K562 (cell line): ENCODE data around the gene KRTAP5-11. TPM values are rescaled to one million over a fixed set of nuclear protein-coding genes. Genes with fewer than 3 reads are reported as not detected.
"Not testable (repeated sequence)": the region's sequence is repeated elsewhere in the genome, so short reads cannot be mapped to it uniquely, and the experiment has no call there.

ENCODE experiments used
- ATAC-seq: fragments of 200-7000 bp; cut with Tn5 transposase; 3 replicates; pipeline ENCODE4 v1.9.1; 2020; ENCODE audit warnings: moderate library complexity
- BruUV-seq: library from RNA; stranded (reverse); fragments of 400-500 nt; replicated peaks from 2 replicates; lab custom pipeline; 2021; lab: Mats Ljungman, UMichigan
- CTCF ChIA-PET: fragments of 300-600 bp; formaldehyde crosslinking; extraction: SDS; loops from one replicate; lab custom pipeline; 2021; ENCODE audit warnings: low intra/inter-chr PET ratio; lab: Yijun Ruan, JAX
- POLR2A ChIA-PET: fragments of 300-600, 350-650 bp; sonication (Branson Sonifier 250); formaldehyde crosslinking; extraction: SDS; loops from one replicate; lab custom pipeline; 2021; ENCODE audit warnings: antibody characterized with exemption, inconsistent platforms; lab: Yijun Ruan, JAX
- DNase-seq, 4 experiments: peaks; one replicate each; pipeline versions ENCODE4 v3.0.0 to v3.0.0-alpha.2; 2011 to 2018; ENCODE audit warnings: low spot score in 3 of 4, mixed read lengths in 3 of 4; ENCODE audit errors: extremely low read depth in 1 of 4
- FAIRE-seq: peaks from 2 replicates; lab custom pipeline; 2011; peaks lifted over from hg19 to GRCh38; lab: Jason Lieb, UNC
- H2AFZ ChIP-seq: 2 replicates; pipeline ENCODE4 v1.6.0; 2011; ENCODE audit warnings: low read depth, low read length, control low read depth, inconsistent platforms
- H3K27ac ChIP-seq: fragments of 200-600 bp; 3 replicates; pipeline ENCODE4 v1.8.0; 2011; ENCODE audit warnings: low read depth, mild to moderate bottlenecking, control low read depth, inconsistent platforms, low read length, moderate library complexity, mixed read lengths; ENCODE audit errors: extremely low read depth
- H3K27me3 ChIP-seq, 2 experiments: fragments of 300-600 bp in 1 of 2; 2 replicates in 1 of 2; 3 replicates in 1 of 2; pipeline versions ENCODE4 v1.6.0 to v1.8.0; 2011; ENCODE audit warnings: inconsistent platforms in 2 of 2, low read length in 2 of 2, mild to moderate bottlenecking in 1 of 2, mixed read lengths in 1 of 2, moderate library complexity in 1 of 2; ENCODE audit not compliant: control insufficient read depth in 2 of 2, insufficient read depth in 2 of 2
- H3K36me3 ChIP-seq: fragments of 300-600 bp; 3 replicates; pipeline ENCODE4 v1.8.0; 2011; ENCODE audit warnings: mild to moderate bottlenecking, low read length, inconsistent platforms; ENCODE audit not compliant: control insufficient read depth, insufficient read depth
- H3K4me1 ChIP-seq, 2 experiments: fragments of 200-600 bp in 1 of 2; replicated peaks in 1 of 2; 2 replicates in 1 of 2; 3 replicates in 1 of 2; pipeline versions ENCODE4 v1.5.1 to v1.8.0; 2011; ENCODE audit warnings: inconsistent platforms in 2 of 2, low read length in 2 of 2, mild to moderate bottlenecking in 1 of 2, mixed read lengths in 1 of 2, moderate library complexity in 1 of 2; ENCODE audit not compliant: control insufficient read depth in 2 of 2, insufficient read depth in 2 of 2
- H3K4me2 ChIP-seq: 2 replicates; pipeline ENCODE4 v1.6.1; 2011; ENCODE audit warnings: low read length, control low read depth, inconsistent platforms, mixed read lengths; ENCODE audit not compliant: insufficient read depth
- H3K4me3 ChIP-seq: fragments of 200-600 bp; sonication (generic), shearing (Covaris generic); 2 replicates; pipeline ENCODE4 v1.5.1; 2016; ENCODE audit warnings: control low read depth, inconsistent platforms
- H3K79me2 ChIP-seq: fragments of 200-600 bp; 3 replicates; pipeline ENCODE4 v1.8.0; 2011; ENCODE audit warnings: low read length, inconsistent platforms; ENCODE audit not compliant: control insufficient read depth, insufficient read depth
- H3K9ac ChIP-seq, 2 experiments: 2 replicates each; pipeline versions ENCODE4 v1.6.0 to v1.6.1; 2011; ENCODE audit warnings: low read depth in 2 of 2, low read length in 2 of 2, control low read depth in 1 of 2, inconsistent platforms in 1 of 2, mild to moderate bottlenecking in 1 of 2, mixed read lengths in 1 of 2; ENCODE audit not compliant: insufficient read depth in 1 of 2
- H3K9me1 ChIP-seq: one replicate; pipeline ENCODE4 v1.6.0; 2011; ENCODE audit warnings: inconsistent platforms, mild to moderate bottlenecking, low read length, moderate library complexity; ENCODE audit not compliant: control insufficient read depth, insufficient read depth
- H3K9me3 ChIP-seq: replicated peaks from 2 replicates; pipeline ENCODE4 v1.5.1; 2011; ENCODE audit warnings: low read depth, low read length, inconsistent platforms; ENCODE audit not compliant: control insufficient read depth, insufficient read depth
- H4K20me1 ChIP-seq: replicated peaks from 2 replicates; pipeline ENCODE4 v1.6.1; 2011; ENCODE audit warnings: low read length, inconsistent platforms, mixed read lengths; ENCODE audit not compliant: control insufficient read depth, insufficient read depth
- DACH1 ChIP-seq: fragments of 450-650 bp; IDR thresholded peaks from 2 replicates; pipeline ENCODE4 v1.6.1; 2018; ENCODE audit not compliant: partially characterized antibody
- MCM7 ChIP-seq, 2 experiments: fragments of 450-650 bp; IDR thresholded peaks; 2 replicates each; pipeline ENCODE4 v1.6.1; 2016 to 2018
- RAD51 ChIP-seq: fragments of 450-650 bp; IDR thresholded peaks from 2 replicates; pipeline ENCODE4 v1.7.1; 2016; ENCODE audit warnings: low read depth, mild to moderate bottlenecking, borderline replicate concordance
- WGBS: fragments of 100-300 bp; shearing (Covaris generic); methylation state at CpG from one replicate; pipeline ENCODE4 v1.1.6; 2016; ENCODE audit warnings: low coverage, mixed read lengths; ENCODE audit not compliant: insufficient coverage; ENCODE audit errors: missing lambda C conversion rate; 5-methylcytosine and 5-hydroxymethylcytosine counted together
- in situ Hi-C: fragments of 300-500 bp; cut with MboI; formaldehyde crosslinking; loops from 4 replicates; pipeline ENCODE4 v1.15.0; 2018; ENCODE audit warnings: inconsistent platforms, mixed read lengths
- intact Hi-C: fragments of 100-400 bp; cut with micrococcal nuclease; formaldehyde crosslinking; loops from 2 replicates; pipeline ENCODE4 v1.14.2; 2022
- polyA plus RNA-seq, 8 experiments: library from polyadenylated mRNA; depleted of rRNA in 4 of 8; stranded (reverse) in 5 of 8; unstranded in 3 of 8; fragments of >200 nt; fragmentation: Nextera tagmentation in 2 of 8; fragmentation: Illumina TruSeq in 1 of 8; extraction: Ambion mirVana in 2 of 8; extraction: Trizol in 1 of 8; gene quantifications; 2 replicates each; pipeline versions ENCODE4 v1.2.1 to v1.2.3, GENCODE V29; 2011 to 2014; ENCODE audit warnings: inconsistent platforms in 1 of 8, missing spikeins in 1 of 8
- total RNA-seq, 7 experiments: library from RNA; depleted of rRNA in 6 of 7; stranded (reverse); fragments of >200 nt in 6 of 7; fragmentation: Illumina TruSeq in 2 of 7; extraction: Trizol in 2 of 7; gene quantifications; 2 replicates each; pipeline versions ENCODE4 v1.2.1 to v1.2.3, GENCODE V29; 2011 to 2021; ENCODE audit warnings: low replicate concordance in 1 of 7
- TF ChIP-seq, protein P1 (sequence below): sonication (generic); formaldehyde crosslinking; IDR thresholded peaks from 2 replicates; pipeline ENCODE4 v1.5.0; 2020; ENCODE audit warnings: missing genetic modification reagents
- TF ChIP-seq, protein P2 (sequence below): fragments of 200-800 bp; sonication (Bioruptor generic); IDR thresholded peaks from 2 replicates; pipeline ENCODE4 v1.6.1; 2016; ENCODE audit warnings: missing genetic modification characterization, missing compliant biosample characterization
- TF ChIP-seq, protein P3 (sequence below): fragments of 450-650 bp; formaldehyde crosslinking; IDR thresholded peaks from 2 replicates; pipeline ENCODE4 v1.4.0; 2020; ENCODE audit warnings: mild to moderate bottlenecking, mixed read lengths

KRTAP5-11 gene
- total and polyA plus RNA-seq, 9 of the 15 experiments (the other 6 are each of a cell fraction or from before 2014, with no cell fraction given) = not detected

- H3K9me3 ChIP-seq, H2AFZ ChIP-seq, H4K20me1 ChIP-seq, H3K4me1 ChIP-seq, H3K27ac ChIP-seq, H3K4me2 ChIP-seq, H3K79me2 ChIP-seq, H3K9me1 ChIP-seq, CTCF ChIA-PET, POLR2A ChIA-PET, intact Hi-C loops, H3K36me3 ChIP-seq, BruUV-seq, ATAC-seq, H3K9ac ChIP-seq, FAIRE-seq, DNase-seq, H3K4me3 ChIP-seq: not testable (repeated sequence)
- peaks cover 4 to 13% of the 10 kb centered on the region in 2 experiments for H3K27me3 ChIP-seq
- in situ Hi-C loops = loop anchor here (10.0 kb wide), 1 partner anchor 121 kb away; no protein-coding TSS in a partner anchor
- WGBS = 0% methylated on average over 4 of the region's 7 CpGs
Observed at GRCh38 chr11:71613931-71614330, 31.3 kb upstream of the KRTAP5-11 start.

DNA sequence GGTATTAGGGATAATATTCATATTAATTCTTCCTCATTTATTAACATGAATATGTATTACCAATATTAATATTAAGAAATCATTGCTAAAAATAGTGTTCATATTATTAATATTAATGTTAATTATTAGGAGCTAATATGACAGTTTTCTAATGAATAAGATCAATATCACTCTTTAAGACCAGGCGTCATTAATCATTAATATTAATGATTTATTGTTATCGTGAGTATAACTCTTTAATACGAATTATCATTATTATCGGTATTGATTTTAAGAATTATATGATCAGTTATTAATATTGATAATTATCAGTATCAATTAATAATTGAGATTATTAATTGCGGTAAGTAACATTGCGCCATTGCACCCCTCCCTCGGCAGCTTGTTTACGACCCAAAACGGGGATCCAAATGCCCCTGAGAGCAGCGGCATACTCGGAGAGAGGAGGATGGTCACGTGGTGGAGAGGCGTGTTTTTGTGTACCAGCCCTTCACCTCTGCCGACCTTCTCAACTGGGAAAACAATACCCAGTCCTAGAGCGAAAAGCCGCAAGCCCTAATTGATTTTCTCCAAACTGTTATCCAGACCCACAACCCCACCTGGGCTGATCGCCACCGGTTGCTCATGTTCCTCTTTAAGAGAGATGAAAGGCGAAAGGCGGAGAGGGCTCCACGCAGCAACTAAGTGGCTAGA lies 28.7 kb upstream of the KRTAP5-11 start:
- WGBS = 14% methylated on average over 19 of the region's 21 CpGs
- POLR2A ChIA-PET, H3K9me1 ChIP-seq, H3K4me2 ChIP-seq, CTCF ChIA-PET, H2AFZ ChIP-seq, intact Hi-C loops, H3K27ac ChIP-seq, H4K20me1 ChIP-seq, BruUV-seq, H3K9ac ChIP-seq, DNase-seq, H3K4me3 ChIP-seq, H3K36me3 ChIP-seq, H3K79me2 ChIP-seq, H3K9me3 ChIP-seq, FAIRE-seq, H3K4me1 ChIP-seq, ATAC-seq: not testable (repeated sequence)
- in situ Hi-C loops = loop anchor here (10.0 kb wide), 1 partner anchor 123 kb away; no protein-coding TSS in a partner anchor
- peaks cover 4 to 13% of the 10 kb centered on the region in 2 experiments for H3K27me3 ChIP-seq
- TF ChIP-seq, protein P1, sequence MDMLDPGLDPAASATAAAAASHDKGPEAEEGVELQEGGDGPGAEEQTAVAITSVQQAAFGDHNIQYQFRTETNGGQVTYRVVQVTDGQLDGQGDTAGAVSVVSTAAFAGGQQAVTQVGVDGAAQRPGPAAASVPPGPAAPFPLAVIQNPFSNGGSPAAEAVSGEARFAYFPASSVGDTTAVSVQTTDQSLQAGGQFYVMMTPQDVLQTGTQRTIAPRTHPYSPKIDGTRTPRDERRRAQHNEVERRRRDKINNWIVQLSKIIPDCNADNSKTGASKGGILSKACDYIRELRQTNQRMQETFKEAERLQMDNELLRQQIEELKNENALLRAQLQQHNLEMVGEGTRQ (CRISPR knock-in tag) = peak; percentile 73
- TF ChIP-seq, protein P2, sequence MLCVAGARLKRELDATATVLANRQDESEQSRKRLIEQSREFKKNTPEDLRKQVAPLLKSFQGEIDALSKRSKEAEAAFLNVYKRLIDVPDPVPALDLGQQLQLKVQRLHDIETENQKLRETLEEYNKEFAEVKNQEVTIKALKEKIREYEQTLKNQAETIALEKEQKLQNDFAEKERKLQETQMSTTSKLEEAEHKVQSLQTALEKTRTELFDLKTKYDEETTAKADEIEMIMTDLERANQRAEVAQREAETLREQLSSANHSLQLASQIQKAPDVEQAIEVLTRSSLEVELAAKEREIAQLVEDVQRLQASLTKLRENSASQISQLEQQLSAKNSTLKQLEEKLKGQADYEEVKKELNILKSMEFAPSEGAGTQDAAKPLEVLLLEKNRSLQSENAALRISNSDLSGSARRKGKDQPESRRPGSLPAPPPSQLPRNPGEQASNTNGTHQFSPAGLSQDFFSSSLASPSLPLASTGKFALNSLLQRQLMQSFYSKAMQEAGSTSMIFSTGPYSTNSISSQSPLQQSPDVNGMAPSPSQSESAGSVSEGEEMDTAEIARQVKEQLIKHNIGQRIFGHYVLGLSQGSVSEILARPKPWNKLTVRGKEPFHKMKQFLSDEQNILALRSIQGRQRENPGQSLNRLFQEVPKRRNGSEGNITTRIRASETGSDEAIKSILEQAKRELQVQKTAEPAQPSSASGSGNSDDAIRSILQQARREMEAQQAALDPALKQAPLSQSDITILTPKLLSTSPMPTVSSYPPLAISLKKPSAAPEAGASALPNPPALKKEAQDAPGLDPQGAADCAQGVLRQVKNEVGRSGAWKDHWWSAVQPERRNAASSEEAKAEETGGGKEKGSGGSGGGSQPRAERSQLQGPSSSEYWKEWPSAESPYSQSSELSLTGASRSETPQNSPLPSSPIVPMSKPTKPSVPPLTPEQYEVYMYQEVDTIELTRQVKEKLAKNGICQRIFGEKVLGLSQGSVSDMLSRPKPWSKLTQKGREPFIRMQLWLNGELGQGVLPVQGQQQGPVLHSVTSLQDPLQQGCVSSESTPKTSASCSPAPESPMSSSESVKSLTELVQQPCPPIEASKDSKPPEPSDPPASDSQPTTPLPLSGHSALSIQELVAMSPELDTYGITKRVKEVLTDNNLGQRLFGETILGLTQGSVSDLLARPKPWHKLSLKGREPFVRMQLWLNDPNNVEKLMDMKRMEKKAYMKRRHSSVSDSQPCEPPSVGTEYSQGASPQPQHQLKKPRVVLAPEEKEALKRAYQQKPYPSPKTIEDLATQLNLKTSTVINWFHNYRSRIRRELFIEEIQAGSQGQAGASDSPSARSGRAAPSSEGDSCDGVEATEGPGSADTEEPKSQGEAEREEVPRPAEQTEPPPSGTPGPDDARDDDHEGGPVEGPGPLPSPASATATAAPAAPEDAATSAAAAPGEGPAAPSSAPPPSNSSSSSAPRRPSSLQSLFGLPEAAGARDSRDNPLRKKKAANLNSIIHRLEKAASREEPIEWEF (CRISPR knock-in tag) = 0 out of 2 replicates have a peak, but pooled peaks have one; percentile 41
- TF ChIP-seq MCM7 (IDR thresholded peaks at IDR 0.05) = peak in 1 of 2 experiments; percentile 91; a peak in 2 of 4 replicates
- TF ChIP-seq RAD51 = peak; percentile 53
- peak; percentile 98 for TF ChIP-seq DACH1
- TF ChIP-seq, protein P3, sequence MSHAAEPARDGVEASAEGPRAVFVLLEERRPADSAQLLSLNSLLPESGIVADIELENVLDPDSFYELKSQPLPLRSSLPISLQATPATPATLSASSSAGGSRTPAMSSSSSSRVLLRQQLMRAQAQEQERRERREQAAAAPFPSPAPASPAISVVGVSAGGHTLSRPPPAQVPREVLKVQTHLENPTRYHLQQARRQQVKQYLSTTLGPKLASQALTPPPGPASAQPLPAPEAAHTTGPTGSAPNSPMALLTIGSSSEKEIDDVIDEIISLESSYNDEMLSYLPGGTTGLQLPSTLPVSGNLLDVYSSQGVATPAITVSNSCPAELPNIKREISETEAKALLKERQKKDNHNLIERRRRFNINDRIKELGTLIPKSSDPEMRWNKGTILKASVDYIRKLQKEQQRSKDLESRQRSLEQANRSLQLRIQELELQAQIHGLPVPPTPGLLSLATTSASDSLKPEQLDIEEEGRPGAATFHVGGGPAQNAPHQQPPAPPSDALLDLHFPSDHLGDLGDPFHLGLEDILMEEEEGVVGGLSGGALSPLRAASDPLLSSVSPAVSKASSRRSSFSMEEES (CRISPR knock-in tag) = peak; percentile 18; the same call in 1 of the 2 replicates
